ENCODE data around the gene VIM. TPM values are rescaled to one million over a fixed set of nuclear protein-coding genes. Genes with fewer than 3 reads are reported as not detected.

Gene VIM
- total RNA-seq, 2 donors from 2014 or later = 293 to 1,683 TPM

- Histone ChIP-seq H3K9me3 (no peaks in the 10 kb centered on the region), H3K4me1 (replicated peaks) (no peaks in the 10 kb centered on the region), H3K27me3 (replicated peaks; ENCODE audit: insufficient read depth) (no peaks in the 10 kb centered on the region), H3K27ac (peak within 1 kb of the TSS; percentile 88 to 89), H3K36me3 (no peaks in the 10 kb centered on the region), H3K4me3 (peak within 1 kb of the TSS; percentile 66 to 70)
- TF ChIP-seq CTCF (IDR thresholded peaks at IDR 0.05) (peak; percentile 2 to 32 (median 20)), POLR2AphosphoS5 (IDR thresholded peaks at IDR 0.05) (peak; percentile 64), POLR2A (IDR thresholded peaks at IDR 0.05) (no peak)
- intact Hi-C loops (cut with DNase I) = loop anchor here (1.0 kb wide), 1 partner anchor 27 kb away; the partner anchor contains the start of gene VIM
- DNase-seq (ENCODE audit: low spot score) = peak; percentile 77
- under 1% methylated on average over 58 of the region's 60 CpGs for WGBS
These were observed 26.9 kb upstream of the VIM start, which contains the start of gene TRDMT1 for GRCh38 chr10:17200912-17201793. Gene TRDMT1 (minus strand): TSS chr10:17201672. CDS start chr10:17201634, 38 bp downstream.

GRCh38 chr10:17201794-17202116 lies 26.3 kb upstream of the VIM start:
- Histone ChIP-seq H3K27me3 (replicated peaks; ENCODE audit: insufficient read depth) (no peaks in the 10 kb centered on the region), H3K9me3 (no peaks in the 10 kb centered on the region), H3K36me3 (no peaks in the 10 kb centered on the region), H3K4me3 (peak overlapping the region; percentile 66 to 70), H3K4me1 (replicated peaks) (no peaks in the 10 kb centered on the region), H3K27ac (peak overlapping the region; percentile 88 to 89)
- intact Hi-C loops (cut with DNase I) = loop anchor here (1.0 kb wide), 1 partner anchor 27 kb away; the partner anchor contains the start of gene VIM
- WGBS = 20% methylated on average over 3 of the region's 3 CpGs
- TF ChIP-seq POLR2A (IDR thresholded peaks at IDR 0.05) (no peak), CTCF (IDR thresholded peaks at IDR 0.05) (no peak), POLR2AphosphoS5 (IDR thresholded peaks at IDR 0.05) (no peak)
- DNase-seq (ENCODE audit: low spot score) = no peak

GRCh38 chr10:17202506-17202905 lies 25.5 kb upstream of the VIM start:
- intact Hi-C loops (cut with DNase I) = no loop called here
- no peaks in the 10 kb centered on the region for H3K9me3 ChIP-seq

GRCh38 chr10:17202999-17203398 lies 25.0 kb upstream of the VIM start:
- H3K36me3 ChIP-seq = no peaks in the 10 kb centered on the region
- no peaks in the 10 kb centered on the region for H3K4me1 ChIP-seq (replicated peaks)
- H3K9me3 ChIP-seq = no peaks in the 10 kb centered on the region
- intact Hi-C loops (cut with DNase I) = no loop called here
- no peaks in the 10 kb centered on the region for H3K27me3 ChIP-seq (replicated peaks; ENCODE audit: insufficient read depth)
- TF ChIP-seq POLR2A (IDR thresholded peaks at IDR 0.05) (no peak), CTCF (IDR thresholded peaks at IDR 0.05) (no peak), POLR2AphosphoS5 (IDR thresholded peaks at IDR 0.05) (no peak)
- H3K27ac ChIP-seq = no peak overlapping the region
- no peak overlapping the region for H3K4me3 ChIP-seq
- DNase-seq (ENCODE audit: low spot score) = no peak
- WGBS = 77% methylated on average over 4 of the region's 4 CpGs

More at GRCh38 chr10:17202506-17202905, 25.5 kb upstream of the VIM start:
- H3K27me3 ChIP-seq (replicated peaks; ENCODE audit: insufficient read depth) = no peaks in the 10 kb centered on the region
- no peak for DNase-seq (ENCODE audit: low spot score)
- no peak for TF ChIP-seq POLR2A (IDR thresholded peaks at IDR 0.05)
- TF ChIP-seq POLR2AphosphoS5 (IDR thresholded peaks at IDR 0.05) = no peak
- no peak for TF ChIP-seq CTCF (IDR thresholded peaks at IDR 0.05)
- H3K4me3 ChIP-seq = no peak overlapping the region
- no peaks in the 10 kb centered on the region for H3K4me1 ChIP-seq (replicated peaks)
- H3K27ac ChIP-seq = no peak overlapping the region
- 99% methylated on average over 2 of the region's 2 CpGs for WGBS
- H3K36me3 ChIP-seq = no peaks in the 10 kb centered on the region
